Subcutaneous adipose tissue (tissue), 4 donors: ENCODE measurements around the gene CYP4V2. TPM values are rescaled to one million over a fixed set of nuclear protein-coding genes. Genes with fewer than 3 reads are reported as not detected.

Experiments used
- CTCF ChIP-seq: fragments of 450-650 bp; IDR thresholded peaks from one replicate; pipeline ENCODE4 v1.5.1; 2016; ENCODE audit warnings: low read depth, mild to moderate bottlenecking, control low read depth, antibody characterized with exemption, moderate library complexity
- total RNA-seq, 4 donors: library from RNA; depleted of rRNA; stranded (reverse); fragments of >200 nt; gene quantifications; one replicate each; pipeline ENCODE4 v1.1.0, GENCODE V29; 2016

The CYP4V2 gene
- total RNA-seq, 4 donors from 2014 or later, result 22.2 to 36.4 (median 31.9) TPM

DNA sequence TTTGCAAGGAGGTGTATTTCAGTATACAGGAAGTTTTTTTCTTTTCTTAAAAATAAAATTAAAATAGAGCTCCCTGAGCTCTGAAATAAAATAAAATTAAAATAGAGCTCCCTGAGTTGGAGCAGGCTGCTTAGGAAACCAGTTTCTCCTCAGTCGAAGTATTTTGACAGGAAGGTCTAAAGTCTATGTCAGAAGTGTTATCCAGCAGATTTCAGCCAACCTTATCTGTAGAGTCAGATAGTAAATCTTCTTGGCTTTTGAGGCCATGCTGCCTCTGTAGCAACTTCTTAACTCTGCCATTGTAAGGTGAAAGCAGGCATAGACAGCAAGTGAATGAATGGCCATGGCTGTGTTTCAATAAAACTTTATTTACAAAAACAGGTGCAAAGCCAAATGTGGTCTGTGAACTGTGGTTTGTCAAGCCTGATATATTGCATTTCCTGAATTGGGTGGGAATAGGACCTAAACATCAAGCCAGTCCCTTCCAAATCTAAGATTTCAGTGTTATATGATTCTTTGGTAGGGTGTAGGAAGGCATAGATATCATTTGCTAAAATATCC, 26.4 kb downstream of the CYP4V2 start:
- TF ChIP-seq CTCF, result no peak

DNA sequence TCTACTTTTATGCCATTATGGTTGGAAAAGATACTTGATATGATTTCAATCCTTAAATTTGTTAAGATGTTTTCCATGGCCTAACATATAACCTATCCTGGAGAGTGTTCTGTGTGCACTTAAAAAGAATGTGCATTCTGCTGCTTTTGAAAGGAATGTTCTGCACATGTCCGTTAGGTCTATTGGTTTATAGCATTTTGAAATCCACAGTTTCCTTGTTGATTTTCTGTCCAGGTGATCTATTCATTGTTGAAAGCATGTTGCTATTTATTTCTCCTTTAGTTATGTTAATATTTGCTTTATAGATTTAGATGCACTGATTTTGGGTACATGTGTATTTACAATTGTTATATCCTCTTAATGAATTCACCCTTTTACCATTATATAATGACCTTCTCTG, 30.3 kb downstream of the CYP4V2 start:
- no peak for TF ChIP-seq CTCF

- no peak for TF ChIP-seq CTCF
Observed at GRCh38 chr4:186225848-186226247, 34.5 kb downstream of the CYP4V2 start.

- no peak for TF ChIP-seq CTCF
Observed at GRCh38 chr4:186226521-186227189, 35.3 kb downstream of the CYP4V2 start.

DNA sequence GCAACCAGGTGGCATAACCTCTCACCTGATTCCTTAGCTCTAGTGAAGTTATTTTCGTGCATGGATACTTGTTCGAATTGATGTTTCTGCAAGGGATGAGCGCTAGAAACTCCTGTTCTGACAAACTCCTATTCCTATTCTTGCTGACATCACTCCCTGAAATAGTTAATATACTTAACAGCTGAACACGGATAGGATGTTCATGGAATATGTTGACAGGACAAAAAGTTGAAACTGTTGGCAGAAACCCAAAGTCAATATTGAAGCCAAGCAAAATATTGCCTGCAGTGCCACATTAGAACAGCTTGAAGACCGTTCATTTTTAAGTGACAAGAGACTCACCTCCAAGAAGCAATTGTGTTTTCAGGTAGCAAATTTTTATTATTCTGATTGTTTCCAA, 35.9 kb downstream of the CYP4V2 start, which contains the start of gene KLKB1:
KLKB1 (plus strand) TSS at position 287 of the 400 bp plus-strand sequence. CDS start 689 bp downstream, outside the sequence.
- TF ChIP-seq CTCF, result no peak

DNA sequence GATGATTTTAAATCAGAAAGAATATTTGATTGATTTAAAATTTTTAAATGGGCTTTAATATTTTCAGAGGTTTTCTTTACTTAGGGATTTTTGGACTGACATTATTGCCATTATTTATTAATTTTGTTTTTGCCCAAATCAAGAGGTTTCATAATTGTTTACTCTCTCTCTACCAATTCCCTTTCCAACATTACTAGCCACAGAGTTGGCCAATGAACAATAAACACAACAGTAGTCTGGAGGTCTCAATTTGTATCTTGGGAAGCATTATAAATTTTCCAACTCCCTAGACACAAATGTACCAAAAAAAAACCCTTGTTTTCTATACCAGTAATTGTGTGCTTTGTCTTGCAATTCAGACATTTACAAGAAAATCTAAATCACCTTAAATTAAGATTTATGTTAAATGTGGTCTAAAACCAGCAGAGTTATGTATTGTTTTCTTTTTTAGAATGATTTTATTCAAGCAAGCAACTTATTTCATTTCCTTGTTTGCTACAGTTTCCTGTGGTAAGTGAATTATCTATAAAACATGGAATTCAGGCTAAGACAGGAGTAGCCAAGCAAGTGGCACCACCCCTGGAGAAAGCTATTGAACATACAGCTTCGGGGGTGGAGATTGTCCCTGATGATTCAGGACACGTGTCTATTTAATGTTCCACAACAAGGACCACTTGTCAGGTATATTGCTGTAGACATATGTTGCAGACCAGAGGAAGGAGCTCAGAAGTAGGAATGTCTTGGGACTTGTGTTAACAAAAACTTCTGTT, 36.6 kb downstream of the CYP4V2 start:
- no peak for TF ChIP-seq CTCF

DNA sequence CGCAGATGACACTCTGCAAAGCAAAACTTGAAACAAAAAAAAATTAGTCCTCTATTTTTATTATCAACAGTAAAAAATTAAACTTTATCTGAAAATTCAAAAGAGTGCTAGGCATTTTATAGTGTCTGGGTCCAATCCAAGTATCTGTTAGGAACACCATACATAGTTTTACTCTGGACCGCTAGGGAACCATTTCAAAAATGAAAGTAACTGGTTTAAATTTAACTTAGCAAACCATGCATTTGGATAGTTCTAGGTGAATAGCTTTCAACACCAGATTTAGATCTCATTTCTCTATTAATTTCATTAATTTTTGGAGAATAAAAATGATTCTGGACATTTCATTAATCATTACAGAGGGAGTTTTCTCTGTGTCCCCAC, 37.1 kb downstream of the CYP4V2 start:
- TF ChIP-seq CTCF, result no peak
